ENCODE measurements around the gene ARHGAP24. TPM values are rescaled to one million over a fixed set of nuclear protein-coding genes. Genes with fewer than 3 reads are reported as not detected.
"Not testable (repeated sequence)": the region's sequence is repeated elsewhere in the genome, so short reads cannot be mapped to it uniquely, and the experiment has no call there.

Gene ARHGAP24
- polyA plus RNA-seq, 4 donors, result 34.3 to 123 (median 108) TPM

DNA sequence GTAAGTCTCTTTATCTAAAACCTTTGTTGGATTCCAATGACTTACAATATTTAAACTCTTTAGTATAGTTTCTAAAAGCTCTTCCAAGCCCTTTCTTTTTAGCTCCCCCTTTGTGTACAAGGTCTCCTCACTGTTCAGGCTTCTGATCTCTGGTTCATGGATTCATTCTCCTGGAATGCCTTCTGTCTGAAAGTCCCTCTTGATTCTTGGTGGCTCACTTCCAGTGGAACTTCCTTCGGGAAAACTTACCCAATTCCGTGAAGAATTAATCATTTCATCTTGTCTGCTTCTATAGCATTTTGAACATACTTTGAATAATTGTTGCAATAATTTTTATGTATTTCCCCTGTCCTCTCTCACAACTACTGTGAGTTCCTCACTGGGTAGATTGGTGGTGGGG, 3.6 kb downstream of the ARHGAP24 start:
- no peak for DNase-seq (ENCODE audit: low read depth in 4 of 4, low spot score in 3 of 4)

DNA sequence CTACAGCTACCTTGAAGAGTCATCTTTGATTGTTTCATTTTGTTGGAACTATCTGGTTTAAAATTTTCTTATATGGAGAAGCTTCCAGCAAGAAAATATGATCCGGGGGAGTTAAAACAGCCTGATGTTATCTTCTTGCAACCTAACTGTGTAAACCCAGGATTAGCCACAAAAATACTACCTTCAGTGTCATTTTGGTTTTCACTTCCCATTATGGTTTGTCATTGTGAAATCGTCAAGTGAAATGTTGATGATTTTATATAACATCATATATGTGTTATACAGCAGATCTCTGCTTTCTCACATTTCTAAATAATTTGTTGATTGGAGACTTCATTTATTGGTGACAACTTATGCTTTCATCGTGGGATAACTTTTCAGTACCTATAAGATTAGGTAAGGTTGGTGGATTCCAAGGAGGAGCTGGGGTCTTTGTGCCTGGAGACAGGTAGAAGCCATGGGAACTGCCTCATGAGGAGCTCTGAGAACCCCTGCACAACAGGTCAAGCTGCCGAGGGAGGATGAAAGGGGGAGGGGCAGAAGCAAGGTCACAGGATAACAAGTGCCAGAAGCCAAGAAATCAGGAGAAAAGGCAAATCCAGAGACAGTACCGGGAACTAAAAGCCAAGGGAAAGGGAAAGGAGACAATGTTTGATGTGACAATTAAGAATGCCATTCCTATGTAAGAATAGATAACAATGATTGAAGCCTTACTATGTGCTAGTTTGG, 7.2 kb downstream of the ARHGAP24 start:
- no peak for DNase-seq (ENCODE audit: low read depth in 4 of 4, low spot score in 3 of 4)

DNA sequence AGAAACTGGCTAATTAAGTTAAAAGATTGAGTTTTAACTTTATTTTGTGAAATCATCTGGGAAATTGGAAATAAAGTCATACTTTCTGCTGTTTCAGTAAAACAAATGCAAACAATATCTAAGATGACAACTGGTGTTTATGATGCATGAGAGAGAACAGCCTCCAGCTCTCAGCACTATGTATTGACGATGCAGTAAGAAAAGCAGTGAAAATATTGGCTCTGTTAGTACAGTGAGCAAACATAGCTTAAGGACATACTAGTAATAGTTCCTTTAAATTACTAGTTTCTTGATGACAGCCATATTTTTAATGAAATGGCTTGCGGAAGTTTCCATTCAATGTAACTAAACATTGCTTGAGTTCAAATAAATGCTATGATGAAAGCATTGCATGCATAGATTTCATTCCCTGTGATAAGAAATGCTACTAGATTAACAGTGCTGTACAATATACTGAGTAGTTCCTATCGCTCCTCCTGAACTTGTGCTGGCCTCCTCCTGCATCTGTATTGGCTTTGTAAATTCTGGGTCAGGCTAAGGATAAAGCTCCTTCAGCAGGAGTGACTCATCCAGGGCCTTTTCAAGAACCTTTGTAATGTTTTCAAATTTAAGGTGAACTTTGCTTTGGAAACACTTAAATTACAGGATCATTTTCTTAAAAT, 11.6 kb downstream of the ARHGAP24 start:
- no peak for DNase-seq (ENCODE audit: low read depth in 4 of 4, low spot score in 3 of 4)

DNA sequence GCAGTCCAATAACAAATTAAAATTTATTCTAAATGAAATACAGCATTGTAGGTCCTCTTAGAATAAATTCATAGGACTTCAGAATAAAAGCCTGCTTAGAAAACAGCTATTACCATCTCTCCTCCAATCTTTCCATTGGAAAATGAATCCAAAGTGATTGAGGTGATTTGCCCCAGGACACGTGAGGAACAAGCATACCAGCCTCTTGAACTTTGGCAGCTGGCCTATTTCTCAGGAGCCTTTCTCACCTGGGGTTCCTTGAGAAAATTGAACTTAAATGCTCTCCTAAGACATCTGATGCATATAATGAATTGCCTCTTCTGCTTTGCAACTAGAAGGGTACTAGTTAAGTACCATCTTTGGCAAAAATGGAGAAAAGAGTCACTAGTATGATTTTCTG, 13.5 kb downstream of the ARHGAP24 start:
- DNase-seq (ENCODE audit: low read depth in 4 of 4, low spot score in 3 of 4), result no peak

DNA sequence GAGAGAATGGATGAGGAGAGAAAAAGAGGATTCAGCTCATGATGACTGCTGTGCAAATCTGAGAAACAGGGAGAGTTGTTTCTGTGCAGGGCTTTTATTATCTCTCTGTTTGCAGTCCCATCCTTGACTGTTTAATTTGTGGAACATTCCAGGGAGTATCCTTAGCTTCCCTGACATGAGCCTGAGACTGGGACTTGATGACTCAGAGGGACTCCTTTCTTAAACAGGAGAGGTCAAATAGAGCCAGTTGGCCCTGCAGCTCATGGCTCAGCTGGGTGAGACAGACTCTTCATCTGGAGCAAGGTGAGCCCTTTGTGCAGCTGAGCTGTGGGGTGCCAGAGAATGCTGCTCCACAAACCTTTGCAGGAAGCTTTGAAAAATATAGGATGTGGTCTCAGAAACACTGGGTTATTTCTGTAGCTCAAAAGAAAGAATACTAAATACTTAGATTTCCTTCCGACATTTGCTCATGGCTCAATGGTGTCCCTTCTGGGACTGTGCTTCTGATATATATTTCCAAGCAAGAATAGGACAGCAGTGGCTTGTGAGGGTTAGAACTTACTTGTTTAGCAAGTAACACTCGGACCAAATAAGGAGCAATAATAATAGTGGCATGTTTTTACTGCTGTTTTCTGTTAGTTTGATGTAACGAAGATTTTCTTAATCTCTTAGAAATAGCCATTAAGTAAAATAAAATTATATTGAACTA, 14.5 kb downstream of the ARHGAP24 start:
- no peak for DNase-seq (ENCODE audit: low read depth in 4 of 4, low spot score in 3 of 4)

DNA sequence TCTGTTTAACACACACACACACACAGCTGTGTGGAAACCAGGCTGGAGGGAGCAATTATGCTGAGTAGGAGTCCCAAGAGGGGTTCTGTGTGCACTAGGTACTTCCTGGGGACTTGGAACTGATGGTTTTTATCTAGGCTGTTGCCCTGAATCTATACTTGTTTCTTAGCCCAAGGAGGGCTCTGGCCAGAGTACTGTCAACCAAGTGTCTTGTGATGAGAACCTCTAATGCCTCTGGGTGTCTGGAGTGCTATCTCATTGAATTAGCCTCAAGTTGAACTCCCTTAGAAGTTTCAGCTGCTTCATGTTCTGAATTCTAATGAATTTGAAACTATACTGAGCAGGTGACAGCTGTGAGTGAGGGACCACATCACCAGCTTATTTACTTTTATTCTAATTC, 16.6 kb downstream of the ARHGAP24 start:
- no peak for DNase-seq (ENCODE audit: low read depth in 4 of 4, low spot score in 3 of 4)

DNA sequence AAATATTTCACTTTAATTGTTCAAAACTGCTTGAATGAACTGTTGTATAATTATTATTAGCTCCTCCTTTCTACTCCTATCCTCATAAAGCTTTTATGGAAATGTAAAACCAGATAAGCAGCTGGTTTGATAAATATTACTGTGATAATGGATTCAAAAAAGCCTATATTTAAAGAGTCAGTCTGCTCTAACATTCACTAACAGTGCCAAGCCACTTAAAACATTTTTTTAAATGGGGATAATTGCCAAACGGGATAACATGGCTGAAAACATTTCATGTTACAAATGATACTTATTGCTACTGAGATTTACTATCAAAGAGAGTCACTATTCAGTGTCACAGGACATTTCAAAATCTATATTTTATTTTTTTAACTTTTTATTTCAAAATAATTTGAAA, 17.4 kb downstream of the ARHGAP24 start:
- DNase-seq (ENCODE audit: low read depth in 4 of 4, low spot score in 3 of 4), result no peak

DNA sequence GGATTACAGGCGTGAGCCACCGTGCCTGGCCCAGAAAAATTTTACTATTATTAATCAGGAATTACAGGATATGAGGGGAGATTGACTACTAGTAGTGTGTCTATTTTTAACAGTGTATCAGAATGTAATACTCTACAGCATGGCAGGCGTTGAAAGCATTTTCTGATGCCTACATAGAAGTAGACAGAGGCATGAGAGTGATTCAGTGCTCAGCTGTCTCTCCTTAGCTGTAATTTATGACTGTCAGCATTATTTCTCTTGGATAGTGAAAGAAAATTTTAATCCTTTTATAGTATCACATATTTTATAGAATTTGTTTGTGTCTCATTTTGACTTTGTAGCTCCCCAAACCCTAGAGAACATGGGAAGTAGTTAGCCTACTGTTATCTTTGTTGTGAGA, 20.7 kb downstream of the ARHGAP24 start:
- no peak for DNase-seq (ENCODE audit: low read depth in 4 of 4, low spot score in 3 of 4)

DNA sequence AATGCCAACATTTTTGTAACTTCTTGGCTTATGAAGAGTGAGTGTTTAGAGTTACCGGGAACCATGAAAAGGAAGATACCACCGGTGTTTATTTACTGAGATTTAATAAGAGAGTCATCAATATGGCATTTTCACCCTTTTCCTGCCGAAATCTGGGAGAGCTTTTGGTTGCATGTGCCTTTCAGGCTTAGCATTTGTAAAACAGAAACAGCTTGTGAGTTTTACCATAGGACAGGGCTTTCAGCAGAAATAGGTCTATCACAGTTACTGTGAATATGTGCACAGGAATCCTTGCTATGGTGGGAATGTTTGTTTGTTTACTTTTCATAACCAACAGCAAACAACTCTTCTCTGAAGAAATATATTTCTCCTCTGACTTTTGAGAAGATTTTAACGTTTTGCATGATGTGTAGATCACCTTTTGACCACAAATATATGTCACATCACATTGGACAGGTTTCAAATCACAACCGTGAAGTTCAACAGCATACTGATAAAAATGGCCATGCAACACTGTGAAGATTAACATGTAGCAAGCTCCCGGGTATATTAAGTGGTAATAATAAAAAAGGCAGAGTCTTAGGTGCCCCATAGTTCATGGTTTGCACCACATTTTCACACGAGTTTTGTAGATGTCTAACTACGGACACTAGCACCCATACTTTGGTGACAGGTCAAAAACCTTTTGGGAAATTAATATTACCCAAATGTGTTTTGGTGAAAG, 21.3 kb downstream of the ARHGAP24 start:
- DNase-seq (ENCODE audit: low read depth in 4 of 4, low spot score in 3 of 4), result no peak

DNA sequence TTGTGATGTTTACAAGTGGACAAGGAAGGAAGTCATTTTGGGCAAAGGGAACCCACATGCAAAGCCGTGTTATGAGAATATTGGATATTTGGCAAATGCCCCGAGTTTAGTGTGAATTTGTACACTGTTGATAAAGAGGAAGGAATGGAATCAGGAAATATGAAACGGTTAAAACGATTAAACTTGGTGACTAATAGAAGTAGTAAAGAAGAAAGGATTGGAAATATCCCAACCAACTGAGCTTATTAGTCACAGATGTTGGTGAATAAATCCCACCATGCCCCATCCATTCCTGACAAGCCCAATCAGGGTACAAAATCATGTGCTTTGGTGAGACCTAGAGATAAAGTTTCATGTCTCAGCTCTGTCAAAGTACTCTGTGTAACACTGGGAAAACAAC, 22.0 kb downstream of the ARHGAP24 start:
- DNase-seq (ENCODE audit: low read depth in 4 of 4, low spot score in 3 of 4), result no peak

DNA sequence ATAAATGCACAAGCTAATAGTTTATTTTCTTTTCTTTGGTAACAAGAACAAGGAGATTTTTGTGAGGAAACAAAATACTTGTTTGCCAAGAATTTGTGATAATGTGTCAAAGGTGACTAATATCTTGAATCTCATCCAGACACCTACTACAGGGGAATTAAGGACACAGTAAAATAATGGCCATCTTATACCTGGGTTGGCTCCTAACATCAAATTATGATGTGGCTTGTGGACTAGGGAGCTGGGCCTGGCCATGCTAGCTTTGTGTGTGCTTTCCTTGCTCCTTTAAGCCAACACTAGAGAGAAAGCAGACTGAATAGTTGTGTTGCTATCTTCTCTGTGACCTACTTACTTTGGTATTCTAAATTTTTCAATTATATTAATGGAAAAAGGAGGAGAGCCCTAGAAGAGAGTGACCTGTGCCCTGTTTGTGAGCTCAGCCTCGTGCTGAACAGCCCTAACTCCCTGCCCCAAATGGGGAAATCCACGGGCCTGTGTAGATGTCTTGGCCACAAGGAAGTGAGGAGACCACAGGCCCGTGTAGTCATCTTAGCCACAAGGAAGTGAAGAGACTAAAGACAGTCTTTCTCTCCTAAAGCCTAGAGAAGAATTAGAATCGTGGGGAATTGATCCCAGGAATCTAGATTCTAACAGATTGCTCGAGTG, 23.3 kb downstream of the ARHGAP24 start:
- DNase-seq (ENCODE audit: low read depth in 4 of 4, low spot score in 3 of 4), result no peak

DNA sequence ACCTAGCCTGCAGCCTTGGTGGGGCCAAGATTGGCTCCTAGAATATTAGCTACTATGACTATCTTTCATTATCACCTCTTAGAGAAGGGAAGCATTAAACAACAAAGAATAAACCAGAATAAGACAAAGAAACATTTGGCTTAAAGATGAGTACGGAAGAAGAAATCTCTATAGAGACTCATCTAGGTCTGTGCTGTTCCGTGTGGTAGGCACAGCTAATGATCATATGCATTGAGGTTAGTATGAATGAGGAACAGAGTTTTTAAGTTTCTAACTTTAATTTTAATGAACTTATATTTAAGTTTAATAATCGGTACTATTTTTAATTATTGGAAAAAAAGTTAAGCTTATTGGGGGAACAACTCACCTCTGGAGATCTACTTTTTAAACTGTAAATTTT, 24.6 kb downstream of the ARHGAP24 start:
- DNase-seq (ENCODE audit: low read depth in 4 of 4, low spot score in 3 of 4), result no peak

DNA sequence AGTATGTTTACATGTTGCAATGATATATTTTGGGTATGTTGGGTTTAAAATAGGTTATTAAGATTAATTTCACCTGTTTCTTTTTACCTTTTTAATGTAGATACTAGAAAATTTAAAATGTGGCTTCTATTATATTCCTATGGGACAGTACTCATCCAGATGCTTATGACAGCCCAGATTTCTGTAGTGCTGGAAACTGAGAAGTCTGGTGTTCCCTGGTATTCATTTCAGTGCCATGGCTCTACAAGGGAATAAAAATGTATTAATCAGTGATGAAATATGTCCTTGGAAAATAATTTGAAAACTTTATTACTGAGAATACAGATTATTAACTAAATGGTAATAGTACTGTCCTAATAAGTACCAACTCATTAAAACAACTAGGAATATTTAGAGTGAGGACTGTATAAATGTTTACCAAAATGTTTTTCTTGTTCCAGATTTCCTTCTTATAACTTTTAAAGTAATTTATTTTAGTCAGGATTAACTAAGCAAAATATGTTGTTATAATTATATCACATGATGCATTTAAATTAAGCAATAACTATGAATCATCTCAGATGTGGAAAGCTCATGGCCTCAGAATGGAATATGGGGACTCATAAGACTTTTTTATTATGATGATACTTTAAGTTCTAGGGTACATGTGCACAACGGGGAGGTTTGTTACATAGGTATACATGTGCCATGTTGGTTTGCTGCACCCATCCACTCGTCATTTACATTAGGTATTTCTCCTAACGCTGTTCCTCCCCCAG, 25.3 kb downstream of the ARHGAP24 start:
- DNase-seq (ENCODE audit: low read depth in 4 of 4, low spot score in 3 of 4), result no peak

DNA sequence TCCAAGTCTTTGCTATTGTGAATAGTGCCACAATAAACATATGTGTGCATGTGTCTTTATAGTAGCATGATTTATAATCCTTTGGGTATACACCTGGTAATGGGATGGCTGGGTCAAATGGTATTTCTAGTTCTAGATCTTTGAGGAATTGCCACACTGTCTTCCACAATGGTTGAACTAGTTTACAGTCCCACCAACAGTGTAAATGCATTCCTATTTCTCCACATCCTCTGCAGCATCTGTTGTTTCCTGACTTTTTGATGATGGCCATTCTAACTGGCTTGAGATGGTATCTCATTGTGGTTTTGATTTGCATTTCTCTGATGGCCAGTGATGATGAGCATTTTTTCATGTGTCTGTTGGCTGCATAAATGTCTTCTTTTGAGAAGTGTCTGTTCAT, 26.2 kb downstream of the ARHGAP24 start:
- DNase-seq (ENCODE audit: low read depth in 4 of 4, low spot score in 3 of 4), result not testable (repeated sequence)

DNA sequence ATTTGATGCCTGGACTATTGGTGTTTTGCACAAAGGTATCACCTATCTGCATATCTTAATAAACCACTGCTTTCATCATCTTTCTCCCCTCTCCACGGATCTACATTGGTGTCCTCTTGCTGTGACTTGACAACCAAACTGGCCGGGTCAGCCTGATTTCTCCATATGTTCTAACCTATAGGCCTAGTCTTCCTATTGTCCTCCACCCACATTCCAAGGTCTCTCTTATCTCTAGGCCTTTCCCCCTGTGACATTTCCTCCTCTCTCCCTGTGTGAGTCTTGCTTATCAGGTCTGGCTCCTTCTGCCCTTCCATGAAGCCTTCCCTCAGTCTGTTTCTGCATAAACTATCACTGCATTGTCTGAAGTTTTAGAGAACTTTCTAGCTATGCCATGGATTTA, 33.7 kb downstream of the ARHGAP24 start:
- no peak for DNase-seq (ENCODE audit: low read depth in 4 of 4, low spot score in 3 of 4)

DNA sequence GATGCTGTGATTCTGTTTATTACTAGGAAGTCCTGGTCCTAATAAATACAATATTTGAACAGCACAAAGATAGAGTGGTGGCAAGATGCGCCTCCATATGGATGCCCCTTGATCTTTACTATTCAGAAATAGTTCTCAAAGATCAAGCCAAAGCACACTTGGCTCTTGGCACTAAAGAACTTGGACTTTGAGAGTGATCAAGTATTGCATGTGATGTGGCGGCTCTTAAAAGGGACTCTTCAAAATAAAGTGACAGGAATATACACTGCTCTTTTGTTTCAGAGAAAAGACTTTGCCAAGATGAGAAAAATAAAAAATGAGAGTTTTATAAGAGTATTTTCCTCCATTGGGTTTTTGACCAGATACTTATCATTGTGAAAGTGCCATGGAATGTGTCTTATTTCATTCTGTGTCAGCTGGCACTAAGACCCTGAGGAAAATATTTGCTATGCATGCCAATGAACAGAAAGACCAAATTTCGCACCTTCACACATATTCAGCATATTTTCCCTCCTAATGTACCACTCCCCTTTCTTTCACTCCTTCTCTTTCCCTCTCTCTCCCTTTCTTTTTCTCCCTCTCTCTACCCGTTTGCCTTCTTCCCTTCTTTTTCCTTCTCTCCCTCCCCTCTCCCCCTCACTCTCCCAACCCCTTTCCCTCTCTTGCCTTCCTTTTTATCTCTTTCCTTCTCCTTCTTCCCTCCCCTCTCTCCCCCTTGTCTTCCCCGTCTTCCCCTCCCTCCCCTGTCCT, 35.1 kb downstream of the ARHGAP24 start:
- no peak for DNase-seq (ENCODE audit: low read depth in 4 of 4, low spot score in 3 of 4)

DNA sequence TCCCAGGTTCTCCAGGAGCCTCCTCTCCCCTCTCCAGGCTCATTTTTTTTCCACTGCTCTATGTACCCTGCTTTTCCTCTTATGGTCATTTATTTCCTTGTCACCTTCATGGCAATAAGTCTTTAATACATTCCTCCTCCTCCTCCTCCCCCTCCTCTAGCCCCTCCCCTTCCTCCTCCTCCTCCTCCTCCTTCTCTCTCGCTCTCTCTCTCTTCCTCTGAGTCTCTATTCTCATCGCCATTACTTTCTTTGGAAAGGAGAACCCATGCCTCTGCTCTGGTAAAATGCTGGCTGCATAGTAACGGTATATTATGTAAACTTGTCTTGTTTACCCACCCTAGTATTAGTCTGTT, 35.7 kb downstream of the ARHGAP24 start:
- no peak for DNase-seq (ENCODE audit: low read depth in 4 of 4, low spot score in 3 of 4)

DNA sequence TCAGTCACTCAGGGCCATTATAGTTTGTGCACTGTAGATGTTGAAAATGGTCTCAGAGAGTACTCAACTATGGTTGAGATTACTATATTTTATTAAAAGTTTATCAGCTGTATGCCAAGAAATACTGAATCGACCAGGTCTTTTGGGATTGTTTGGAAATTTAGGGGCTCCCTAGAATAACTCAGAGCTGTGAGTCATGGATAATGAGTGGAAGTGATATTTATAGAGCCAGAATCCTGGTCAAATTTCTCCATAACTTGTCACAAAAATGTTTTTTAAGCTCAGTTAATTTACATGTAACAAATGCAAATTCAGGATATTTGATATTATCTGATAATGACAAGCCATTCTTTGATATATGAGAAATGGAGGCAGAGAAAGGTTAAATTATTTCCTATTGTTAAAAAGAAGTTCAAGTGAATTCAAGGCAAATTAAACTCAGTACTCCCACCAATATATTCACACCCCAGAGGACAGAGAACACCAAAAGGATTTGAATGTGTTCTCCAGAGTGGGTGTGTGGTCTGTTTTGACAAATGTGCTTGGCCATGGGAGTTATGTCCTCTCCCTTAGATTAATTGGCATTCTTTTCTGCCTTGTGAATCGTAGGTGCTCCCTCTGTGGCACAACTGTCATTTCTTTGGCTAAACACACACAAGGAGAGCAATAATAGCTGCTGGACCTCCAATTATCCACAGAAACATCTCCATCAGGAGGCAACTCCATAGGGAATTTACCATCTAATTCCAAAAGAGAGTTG, 37.7 kb downstream of the ARHGAP24 start:
- no peak for DNase-seq (ENCODE audit: low read depth in 4 of 4, low spot score in 3 of 4)

DNA sequence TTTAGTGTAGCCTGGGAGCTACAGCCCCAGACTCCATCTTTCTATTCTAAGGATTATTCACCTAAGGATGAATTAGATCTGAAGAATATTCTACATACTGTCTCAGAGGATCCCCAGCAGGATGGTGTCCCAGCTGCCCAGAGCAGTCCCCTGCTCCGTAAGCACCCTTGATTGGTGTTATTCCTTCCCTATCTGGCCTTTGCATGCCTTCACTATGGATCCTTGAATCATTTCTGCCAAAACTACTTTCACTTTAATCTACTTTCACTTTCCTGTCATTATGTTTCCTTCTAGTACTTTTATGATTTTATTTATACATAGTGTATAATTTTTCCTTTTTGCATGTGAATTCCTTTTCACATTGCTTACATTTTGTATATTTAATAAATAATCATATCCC, 39.2 kb downstream of the ARHGAP24 start:
- no peak for DNase-seq (ENCODE audit: low read depth in 4 of 4, low spot score in 3 of 4)

Data from left renal pelvis (tissue), 4 donors.